Gastrocnemius medialis (tissue), 4 donors: ENCODE results near the gene MUC2. TPM values are rescaled to one million over a fixed set of nuclear protein-coding genes. Genes with fewer than 3 reads are reported as not detected.

Source experiments
- ATAC-seq, 2 donors: fragments of 150-250 bp; one replicate each; pipeline ENCODE4 v1.9.1; 2016
- DNase-seq, 2 donors: peaks; one replicate each; pipeline ENCODE4 v3.0.0-alpha.2; 2019
- H3K27ac ChIP-seq, 4 donors: fragments of 200-600 bp; sonication (generic); 1 replicate in 1 of 4; 2 replicates in 3 of 4; pipeline ENCODE4 v1.5.1; 2016 to 2018; ENCODE audit warnings: mild to moderate bottlenecking in 2 of 4, moderate library complexity in 1 of 4
- H3K27me3 ChIP-seq, 3 donors: fragments of 200-600 bp; sonication (generic) in 2 of 3; 1 replicate in 1 of 3; 2 replicates in 2 of 3; pipeline versions ENCODE4 v1.5.1 to v1.6.0; 2016 to 2019; ENCODE audit warnings: mild to moderate bottlenecking in 1 of 3, moderate library complexity in 1 of 3
- H3K36me3 ChIP-seq, 2 donors: fragments of 200-600 bp; sonication (generic) in 1 of 2; one replicate each; pipeline ENCODE4 v1.5.1; 2017 to 2018
- H3K4me1 ChIP-seq, 2 donors: fragments of 200-600 bp; sonication (generic) in 1 of 2; one replicate each; pipeline ENCODE4 v1.5.1; 2016 to 2017; ENCODE audit warnings: mild to moderate bottlenecking in 2 of 2
- H3K4me3 ChIP-seq, 4 donors: fragments of 200-600 bp; sonication (generic) in 3 of 4; 1 replicate in 1 of 4; 2 replicates in 3 of 4; pipeline ENCODE4 v1.5.1; 2016 to 2019; ENCODE audit warnings: mild to moderate bottlenecking in 2 of 4
- H3K9me3 ChIP-seq, 3 donors: fragments of 200-600 bp; sonication (generic) in 2 of 3; 1 replicate in 1 of 3; 2 replicates in 2 of 3; pipeline ENCODE4 v1.5.1; 2016 to 2019
- POLR2A ChIP-seq, 2 donors: fragments of 450-650 bp; IDR thresholded peaks; one replicate each; pipeline ENCODE4 v1.6.1; 2017; ENCODE audit warnings: antibody characterized with exemption in 2 of 2, mild to moderate bottlenecking in 2 of 2, moderate library complexity in 2 of 2
- in situ Hi-C, 4 donors: fragments of 200-750 bp; cut with MboI; loops; one replicate each; pipeline versions ENCODE4 v1.15.0 to v1.8.0; 2017; ENCODE audit warnings: low sequenced_read_pairs in 4 of 4
- intact Hi-C: fragments of 100-400 bp; cut with DNase I; formaldehyde crosslinking; loops from one replicate; pipeline ENCODE4 v1.15.1; 2023; ENCODE audit warnings: low total_unique reads
- total RNA-seq, 4 donors: library from RNA; depleted of rRNA; stranded (reverse); fragments of >200 nt; gene quantifications; one replicate each; pipeline versions ENCODE4 v1.1.0 to v1.2.3, GENCODE V29; 2016
- TF ChIP-seq, protein P1 (sequence below), 5 experiments: fragments of 450-650 bp in 3 of 5; fragments of 200-600 bp in 2 of 5; sonication (generic) in 2 of 5; IDR thresholded peaks in 4 of 5; conservative IDR thresholded peaks in 1 of 5; 1 replicate in 4 of 5; 2 replicates in 1 of 5; pipeline ENCODE4 v1.5.1; 2016 to 2019; ENCODE audit warnings: antibody characterized with exemption in 5 of 5, mild to moderate bottlenecking in 3 of 5, moderate library complexity in 3 of 5

The MUC2 gene
- total RNA-seq, 4 donors from 2014 or later = 0.90 TPM; not detected in 3

DNA sequence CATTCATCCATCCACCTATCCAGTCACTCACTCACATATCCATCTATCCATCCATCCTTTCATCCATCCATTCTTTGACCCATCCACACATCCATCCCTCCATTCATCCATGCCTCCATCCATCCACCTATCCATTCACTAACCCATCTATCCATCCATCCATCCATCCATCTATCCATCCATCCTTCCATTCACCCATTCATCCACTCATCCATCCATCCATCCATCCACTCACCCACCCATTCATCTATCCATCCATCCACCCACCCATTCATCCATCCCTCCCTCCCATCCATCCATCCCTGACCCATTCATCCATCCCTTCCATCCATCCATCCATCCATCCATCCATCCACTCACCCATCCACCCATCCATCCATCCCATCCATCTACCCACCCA lies 4.9 kb upstream of the MUC2 start:
- H3K36me3 ChIP-seq = no peaks in the 10 kb centered on the region
- H3K27me3 ChIP-seq = peaks cover 0 to 5% (median 0%) of the 10 kb centered on the region in 3 donors
- H3K27ac ChIP-seq = no peak overlapping the region
- no peak overlapping the region for H3K4me3 ChIP-seq
- ATAC-seq = no peak
- intact Hi-C loops = no loop called here
- DNase-seq = no peak
- in situ Hi-C loops = no loop called here
- no peaks in the 10 kb centered on the region for H3K9me3 ChIP-seq
- peaks cover 6 to 8% of the 10 kb centered on the region in 2 donors for H3K4me1 ChIP-seq
- TF ChIP-seq POLR2A (IDR thresholded peaks at IDR 0.05) = no peak
- TF ChIP-seq, protein P1, sequence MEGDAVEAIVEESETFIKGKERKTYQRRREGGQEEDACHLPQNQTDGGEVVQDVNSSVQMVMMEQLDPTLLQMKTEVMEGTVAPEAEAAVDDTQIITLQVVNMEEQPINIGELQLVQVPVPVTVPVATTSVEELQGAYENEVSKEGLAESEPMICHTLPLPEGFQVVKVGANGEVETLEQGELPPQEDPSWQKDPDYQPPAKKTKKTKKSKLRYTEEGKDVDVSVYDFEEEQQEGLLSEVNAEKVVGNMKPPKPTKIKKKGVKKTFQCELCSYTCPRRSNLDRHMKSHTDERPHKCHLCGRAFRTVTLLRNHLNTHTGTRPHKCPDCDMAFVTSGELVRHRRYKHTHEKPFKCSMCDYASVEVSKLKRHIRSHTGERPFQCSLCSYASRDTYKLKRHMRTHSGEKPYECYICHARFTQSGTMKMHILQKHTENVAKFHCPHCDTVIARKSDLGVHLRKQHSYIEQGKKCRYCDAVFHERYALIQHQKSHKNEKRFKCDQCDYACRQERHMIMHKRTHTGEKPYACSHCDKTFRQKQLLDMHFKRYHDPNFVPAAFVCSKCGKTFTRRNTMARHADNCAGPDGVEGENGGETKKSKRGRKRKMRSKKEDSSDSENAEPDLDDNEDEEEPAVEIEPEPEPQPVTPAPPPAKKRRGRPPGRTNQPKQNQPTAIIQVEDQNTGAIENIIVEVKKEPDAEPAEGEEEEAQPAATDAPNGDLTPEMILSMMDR (IDR thresholded peaks at IDR 0.05 in 4 of 5, conservative IDR thresholded peaks at IDR 0.05 in 1 of 5) = no peak

GRCh38 chr11:1070594-1071462 lies 3.8 kb upstream of the MUC2 start:
- H3K9me3 ChIP-seq = no peaks in the 10 kb centered on the region
- in situ Hi-C loops = no loop called here
- intact Hi-C loops = no loop called here
- TF ChIP-seq POLR2A (IDR thresholded peaks at IDR 0.05) = no peak
- TF ChIP-seq, protein P1 (IDR thresholded peaks at IDR 0.05 in 4 of 5, conservative IDR thresholded peaks at IDR 0.05 in 1 of 5) = no peak
- DNase-seq = no peak
- H3K4me1 ChIP-seq = peaks cover 6 to 8% of the 10 kb centered on the region in 2 donors
- H3K27ac ChIP-seq = no peak overlapping the region
- H3K36me3 ChIP-seq = no peaks in the 10 kb centered on the region
- H3K27me3 ChIP-seq = peaks cover 0 to 5% (median 0%) of the 10 kb centered on the region in 3 donors
- H3K4me3 ChIP-seq = no peak overlapping the region
- ATAC-seq = no peak

DNA sequence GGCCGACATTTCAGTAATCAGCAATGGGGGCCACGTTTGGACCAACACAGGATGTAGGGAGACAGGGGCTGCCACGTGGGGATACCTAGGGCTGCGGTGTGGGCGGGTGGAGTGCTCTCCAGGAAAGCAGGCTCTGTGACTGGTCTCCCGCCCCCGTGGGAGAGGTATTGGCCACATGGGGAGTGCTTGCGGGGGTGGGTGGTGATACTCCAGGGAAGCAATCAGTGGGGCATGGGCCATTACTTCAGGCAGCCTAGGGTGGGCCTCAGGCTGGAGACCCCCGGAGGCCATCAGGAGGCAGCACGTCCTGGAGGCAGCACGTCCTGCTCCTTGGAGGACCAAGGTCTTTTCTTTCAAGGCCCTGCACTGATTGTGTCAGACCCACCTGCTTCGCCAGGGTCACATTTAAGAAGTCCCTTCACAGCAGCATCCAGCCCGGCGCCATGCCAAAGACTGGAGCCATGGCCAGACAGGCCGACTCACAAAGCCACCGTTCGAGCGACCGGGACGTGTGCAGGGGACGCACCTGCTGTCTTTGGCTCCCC lies 3.0 kb upstream of the MUC2 start:
- Histone ChIP-seq H3K4me3 (no peak overlapping the region), H3K9me3 (no peaks in the 10 kb centered on the region), H3K27ac (no peak overlapping the region), H3K27me3 (no peaks in the 10 kb centered on the region), H3K36me3 (no peaks in the 10 kb centered on the region), H3K4me1 (peaks cover 6 to 8% of the 10 kb centered on the region in 2 donors)
- DNase-seq (no peak), ATAC-seq (no peak)
- intact Hi-C loops (no loop called here), in situ Hi-C loops (no loop called here)
- TF ChIP-seq POLR2A (IDR thresholded peaks at IDR 0.05) = no peak
- TF ChIP-seq, protein P1 (IDR thresholded peaks at IDR 0.05 in 4 of 5, conservative IDR thresholded peaks at IDR 0.05 in 1 of 5) = no peak

DNA sequence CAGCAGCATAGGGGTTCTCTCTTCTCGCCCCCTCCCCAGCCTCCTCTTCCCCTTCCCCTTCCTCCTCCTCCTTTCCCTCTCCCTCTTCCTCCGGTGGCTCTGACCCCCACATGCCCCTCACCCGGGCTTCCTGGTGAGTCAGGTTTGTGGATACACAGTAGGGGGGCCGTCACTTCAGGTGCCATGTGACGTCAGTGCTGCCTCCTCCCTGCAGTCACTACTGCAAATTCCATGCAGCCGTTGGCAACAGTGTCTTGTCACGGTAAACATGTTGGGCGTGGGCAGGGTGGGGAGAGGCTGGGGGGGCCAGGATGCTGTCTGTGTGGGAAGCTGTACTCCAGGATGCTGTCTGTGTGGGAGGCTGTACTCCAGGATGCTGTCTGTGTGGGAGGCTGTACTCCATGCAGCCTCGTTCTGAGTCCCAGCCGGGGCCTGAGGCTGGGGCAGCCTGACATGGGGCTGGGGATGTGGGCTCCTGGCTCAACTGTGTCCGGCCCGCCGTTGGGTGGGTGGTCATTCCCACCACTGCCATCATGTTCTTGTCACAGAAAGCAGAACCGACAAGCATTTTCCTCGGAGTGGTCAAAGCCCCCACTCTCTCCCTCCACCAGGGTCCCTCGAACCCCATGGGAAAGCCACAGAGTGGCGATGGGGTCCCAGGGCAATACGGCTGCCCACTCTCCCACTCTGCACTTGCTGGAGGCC lies 2.4 kb upstream of the MUC2 start:
- ATAC-seq = no peak
- Histone ChIP-seq H3K27me3 (no peaks in the 10 kb centered on the region), H3K4me3 (no peak overlapping the region), H3K4me1 (peaks cover 6 to 8% of the 10 kb centered on the region in 2 donors), H3K9me3 (no peaks in the 10 kb centered on the region), H3K27ac (no peak overlapping the region), H3K36me3 (no peaks in the 10 kb centered on the region)
- TF ChIP-seq, protein P1 (IDR thresholded peaks at IDR 0.05 in 4 of 5, conservative IDR thresholded peaks at IDR 0.05 in 1 of 5) = no peak
- TF ChIP-seq POLR2A (IDR thresholded peaks at IDR 0.05) = no peak
- intact Hi-C loops = no loop called here
- no peak for DNase-seq
- in situ Hi-C loops = no loop called here
